ENCODE measurements around the gene ZBED1.
A peak's percentile ranks its signal among the peaks of the same experiment; 100 is the strongest.
"Not testable (repeated sequence)": the region's sequence is repeated elsewhere in the genome, so short reads cannot be mapped to it uniquely, and the experiment has no call there.

The ZBED1 gene

DNA sequence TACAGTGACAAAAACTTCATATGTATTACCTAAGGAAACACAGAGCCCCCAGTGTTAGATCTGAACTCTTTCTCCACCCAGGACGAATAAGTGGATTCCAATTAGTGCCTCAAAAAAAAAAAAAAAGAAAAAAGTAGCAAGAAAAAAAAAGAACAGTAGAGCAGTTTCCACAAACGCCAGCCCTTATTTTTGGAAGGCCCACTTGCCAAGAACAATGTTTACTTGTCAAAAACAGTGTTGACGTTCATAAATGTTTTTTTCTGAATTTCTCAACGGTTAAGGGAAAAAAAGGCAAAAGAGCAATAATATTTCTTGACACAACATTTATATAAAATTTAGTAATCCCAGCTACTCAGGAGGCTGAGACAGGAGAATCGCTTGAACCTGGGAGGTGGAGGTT lies 38.7 kb downstream of the ZBED1 start:
- Mint-ChIP-seq H3K4me3 (no peak overlapping the region), H3K27me3 (no peaks in the 10 kb centered on the region), H3K27ac (no peak overlapping the region), H3K9me3 (no peaks in the 10 kb centered on the region), H3K4me1 (peaks cover 5% of the 10 kb centered on the region)
- no peak for DNase-seq
- no peak for ATAC-seq

DNA sequence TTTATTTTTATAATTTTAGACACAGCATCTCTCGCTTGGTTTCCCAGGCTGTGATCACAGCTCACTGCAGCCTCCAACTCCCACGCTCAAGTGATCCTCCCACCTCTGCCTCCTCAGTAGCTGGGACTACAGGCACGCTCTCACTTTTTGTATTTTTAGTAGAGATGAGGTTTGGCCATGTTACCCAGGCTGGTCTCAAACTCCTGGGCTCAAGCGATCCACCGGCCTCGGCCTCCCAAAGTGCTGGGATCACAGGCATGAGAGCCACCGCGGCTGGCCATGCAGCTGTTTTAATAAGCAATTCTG lies 39.1 kb downstream of the ZBED1 start:
- H3K4me1 Mint-ChIP-seq = peaks cover 9% of the 10 kb centered on the region
- ATAC-seq (no peak), DNase-seq (no peak)
- no peak overlapping the region for H3K4me3 Mint-ChIP-seq
- no peaks in the 10 kb centered on the region for H3K27me3 Mint-ChIP-seq
- H3K9me3 Mint-ChIP-seq = no peaks in the 10 kb centered on the region
- no peak overlapping the region for H3K27ac Mint-ChIP-seq

- H3K4me3 Mint-ChIP-seq, H3K27ac Mint-ChIP-seq, H3K9me3 Mint-ChIP-seq, ATAC-seq, H3K27me3 Mint-ChIP-seq, DNase-seq: not testable (repeated sequence)
- H3K4me1 Mint-ChIP-seq = peaks cover 10% of the 10 kb centered on the region
Observed at GRCh38 chrX:2460821-2461710, 39.7 kb downstream of the ZBED1 start.

DNA sequence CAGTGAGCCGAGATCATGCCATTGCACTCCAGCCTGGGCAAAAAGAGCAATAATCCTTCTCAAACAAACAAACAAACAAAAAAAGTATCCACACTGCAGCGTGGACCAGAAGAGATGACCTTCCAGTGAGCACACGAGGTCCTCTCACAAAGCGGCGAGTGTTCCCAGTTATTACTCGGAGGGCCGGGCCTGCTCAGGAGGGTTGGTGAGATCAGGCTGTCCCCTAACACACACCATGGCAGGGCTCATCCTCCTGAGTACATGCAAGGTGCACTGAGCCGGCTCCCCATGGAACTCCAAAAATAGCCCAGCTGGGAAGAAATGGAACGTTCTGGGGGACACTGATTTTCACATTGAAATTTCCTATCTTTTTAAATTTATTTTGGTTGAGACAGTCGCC lies 40.7 kb downstream of the ZBED1 start:
- H3K27ac Mint-ChIP-seq, DNase-seq, ATAC-seq, H3K4me3 Mint-ChIP-seq, H3K9me3 Mint-ChIP-seq, H3K27me3 Mint-ChIP-seq: not testable (repeated sequence)
- peaks cover 10% of the 10 kb centered on the region for H3K4me1 Mint-ChIP-seq

DNA sequence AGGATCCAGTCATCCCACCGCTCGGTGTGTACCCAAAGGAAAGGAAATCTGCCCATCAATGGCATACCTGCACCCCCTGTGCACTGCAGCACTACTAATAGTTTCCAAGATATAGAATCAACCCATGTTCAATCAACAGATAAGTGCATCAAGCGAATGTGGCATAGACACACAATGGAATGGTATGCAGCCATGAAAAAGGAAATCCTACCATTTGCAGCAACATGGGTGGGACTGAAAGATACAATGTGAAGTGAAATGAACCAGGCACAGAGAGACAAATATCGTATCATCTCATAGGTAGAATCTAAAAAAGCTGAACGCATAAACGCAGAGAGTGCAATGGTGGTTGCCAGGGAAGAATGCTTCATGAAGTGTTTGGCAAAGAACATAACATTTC lies 42.5 kb downstream of the ZBED1 start:
- Mint-ChIP-seq H3K4me1 (peaks cover 10% of the 10 kb centered on the region), H3K27me3 (no peaks in the 10 kb centered on the region), H3K27ac (no peak overlapping the region), H3K9me3 (no peaks in the 10 kb centered on the region), H3K4me3 (no peak overlapping the region)
- ATAC-seq (no peak), DNase-seq (no peak)

- Mint-ChIP-seq H3K27me3 (no peaks in the 10 kb centered on the region), H3K4me1 (peaks cover 10% of the 10 kb centered on the region), H3K4me3 (no peak overlapping the region), H3K27ac (no peak overlapping the region), H3K9me3 (peaks cover 0 to 6% of the 10 kb centered on the region in 2 donors)
- ATAC-seq (no peak), DNase-seq (no peak)
Observed at GRCh38 chrX:2457289-2458133, 43.3 kb downstream of the ZBED1 start.

- not testable (repeated sequence) for H3K9me3 Mint-ChIP-seq, H3K27ac Mint-ChIP-seq, H3K4me3 Mint-ChIP-seq, DNase-seq, ATAC-seq, H3K27me3 Mint-ChIP-seq
- peaks cover 13% of the 10 kb centered on the region for H3K4me1 Mint-ChIP-seq
Observed at GRCh38 chrX:2456091-2456490, 44.7 kb downstream of the ZBED1 start.

- ATAC-seq, H3K27me3 Mint-ChIP-seq, H3K27ac Mint-ChIP-seq: not testable (repeated sequence)
Observed at GRCh38 chrX:2454620-2455019, 46.2 kb downstream of the ZBED1 start.

GRCh38 chrX:2452799-2453198 lies 48.0 kb downstream of the ZBED1 start:
- peak overlapping the region in 1 of 2 donors; percentile 39 for H3K27ac Mint-ChIP-seq
- peaks cover 0 to 9% of the 10 kb centered on the region in 2 donors for H3K9me3 Mint-ChIP-seq
- ATAC-seq (no peak), DNase-seq (no peak)
- H3K4me3 Mint-ChIP-seq = no peak overlapping the region
- peaks cover 18% of the 10 kb centered on the region for H3K4me1 Mint-ChIP-seq
- H3K27me3 Mint-ChIP-seq = no peaks in the 10 kb centered on the region

More at GRCh38 chrX:2454620-2455019, 46.2 kb downstream of the ZBED1 start:
- not testable (repeated sequence) for DNase-seq, H3K9me3 Mint-ChIP-seq, H3K4me3 Mint-ChIP-seq
- peaks cover 18% of the 10 kb centered on the region for H3K4me1 Mint-ChIP-seq

GRCh38 chrX:2452317-2452784 lies 48.4 kb downstream of the ZBED1 start:
- Mint-ChIP-seq H3K4me1 (peaks cover 18% of the 10 kb centered on the region), H3K27me3 (no peaks in the 10 kb centered on the region), H3K9me3 (peaks cover 0 to 9% of the 10 kb centered on the region in 2 donors), H3K4me3 (no peak overlapping the region), H3K27ac (peak overlapping the region in 1 of 2 donors; percentile 39)
- DNase-seq (no peak), ATAC-seq (no peak)

- Mint-ChIP-seq H3K9me3 (peaks cover 0 to 9% of the 10 kb centered on the region in 2 donors), H3K27me3 (no peaks in the 10 kb centered on the region), H3K27ac (no peak overlapping the region), H3K4me3 (no peak overlapping the region), H3K4me1 (peaks cover 16% of the 10 kb centered on the region)
- no peak for ATAC-seq
- DNase-seq = no peak
Observed at GRCh38 chrX:2451501-2452316, 49.1 kb downstream of the ZBED1 start.

GRCh38 chrX:2450681-2451080 lies 50.1 kb downstream of the ZBED1 start:
- H3K27me3 Mint-ChIP-seq = no peaks in the 10 kb centered on the region

GRCh38 chrX:2449135-2449886 lies 51.5 kb downstream of the ZBED1 start:
- H3K4me1 Mint-ChIP-seq = peaks cover 14% of the 10 kb centered on the region
- no peak for DNase-seq
- peaks cover 0 to 9% of the 10 kb centered on the region in 2 donors for H3K9me3 Mint-ChIP-seq
- no peak for ATAC-seq
- H3K27ac Mint-ChIP-seq = no peak overlapping the region
- no peak overlapping the region for H3K4me3 Mint-ChIP-seq
- no peaks in the 10 kb centered on the region for H3K27me3 Mint-ChIP-seq

More at GRCh38 chrX:2450681-2451080, 50.1 kb downstream of the ZBED1 start:
- H3K4me3 Mint-ChIP-seq = no peak overlapping the region
- H3K4me1 Mint-ChIP-seq = peaks cover 14% of the 10 kb centered on the region
- H3K27ac Mint-ChIP-seq = peak overlapping the region in 1 of 2 donors; percentile 8
- no peak for DNase-seq
- ATAC-seq = no peak
- H3K9me3 Mint-ChIP-seq = peaks cover 0 to 9% of the 10 kb centered on the region in 2 donors

DNA sequence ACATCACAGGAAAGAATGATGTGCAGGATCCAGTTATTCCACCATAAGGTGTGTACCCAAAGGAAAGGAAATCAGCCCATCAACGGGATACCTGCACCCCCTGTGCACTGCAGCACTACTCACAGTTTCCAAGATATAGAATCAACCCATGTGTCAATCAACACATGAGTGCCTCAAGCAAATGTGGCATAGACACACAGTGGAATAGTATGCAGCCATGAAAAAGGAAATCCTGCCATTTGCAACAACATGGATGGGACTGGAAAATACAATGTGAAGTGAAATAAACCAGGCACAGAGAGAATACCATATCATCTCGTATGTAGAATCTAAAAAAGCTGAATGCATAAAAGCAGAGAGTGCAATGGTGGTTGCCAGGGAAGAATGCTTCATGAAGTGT lies 53.3 kb downstream of the ZBED1 start:
- no peaks in the 10 kb centered on the region for H3K27me3 Mint-ChIP-seq
- H3K4me1 Mint-ChIP-seq = peaks cover 14% of the 10 kb centered on the region
- DNase-seq (no peak), ATAC-seq (no peak)
- peaks cover 0 to 2% of the 10 kb centered on the region in 2 donors for H3K9me3 Mint-ChIP-seq
- H3K4me3 Mint-ChIP-seq = no peak overlapping the region
- H3K27ac Mint-ChIP-seq = no peak overlapping the region

GRCh38 chrX:2446815-2447214 lies 54.0 kb downstream of the ZBED1 start:
- Mint-ChIP-seq H3K4me3 (no peak overlapping the region), H3K27me3 (no peaks in the 10 kb centered on the region), H3K27ac (no peak overlapping the region), H3K9me3 (no peaks in the 10 kb centered on the region), H3K4me1 (peaks cover 13% of the 10 kb centered on the region)
- ATAC-seq = no peak
- DNase-seq = no peak

Data from stimulated activated naive CD8-positive, alpha-beta T cell treated with anti-CD3 and anti-CD28 coated beads, Interleukin-15, amount 100 ng/mL, for 72 hours (primary cell).